Measurements from ENCODE around the gene KRTAP4-16.
"Not testable (repeated sequence)": the region's sequence is repeated elsewhere in the genome, so short reads cannot be mapped to it uniquely, and the experiment has no call there.

KRTAP4-16 gene

DNA sequence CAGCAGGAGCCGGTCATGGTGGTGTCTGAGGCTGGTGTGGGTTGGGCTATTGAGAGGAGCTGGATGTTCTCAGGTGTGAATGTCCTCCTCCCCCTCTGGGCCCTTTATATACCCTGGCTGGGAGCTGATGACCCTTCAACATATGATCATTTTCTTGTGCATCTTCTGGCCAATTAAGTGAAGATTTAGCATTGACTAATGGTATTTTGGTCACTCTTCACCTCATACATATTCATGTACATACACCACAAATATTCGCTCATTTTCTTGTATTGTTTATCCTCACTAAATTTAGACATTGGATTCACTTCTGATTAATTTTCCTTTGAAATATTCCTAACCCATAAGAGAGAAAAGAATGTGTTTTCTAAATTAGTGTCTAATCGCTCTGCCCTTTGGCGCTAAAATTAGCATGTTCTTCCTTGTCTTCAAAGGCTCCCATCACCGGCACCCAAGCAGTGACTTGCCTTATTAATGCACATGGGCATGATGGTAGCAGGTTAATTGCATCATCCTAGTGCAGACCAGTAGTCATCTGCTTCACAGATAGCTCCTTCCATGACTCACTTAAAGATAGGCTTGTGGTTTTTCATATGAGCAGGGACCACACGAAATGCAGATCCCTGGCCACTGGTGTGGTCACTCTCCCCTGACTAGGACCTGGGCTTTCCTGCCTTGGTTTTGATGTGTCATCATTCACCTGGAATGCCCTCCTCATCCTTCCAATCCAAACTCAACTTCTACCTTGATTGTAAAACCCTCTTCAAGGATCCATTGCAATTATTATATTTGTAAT lies 36.0 kb downstream of the KRTAP4-16 start, which contains the start of gene KRTAP2-4:
KRTAP2-4 (minus strand) TSS at position 51 of the 796 bp plus-strand sequence; CDS start at position 17, 34 bp downstream.
- Mint-ChIP-seq H3K4me3 (no peak within 1 kb of the TSS), H3K4me1 (no peaks in the 10 kb centered on the region), H3K36me3 (ENCODE audit: low read depth) (no peaks in the 10 kb centered on the region), H3K27me3 (ENCODE audit: low read depth, poor library complexity) (peaks cover 4% of the 10 kb centered on the region), H3K9me3 (no peaks in the 10 kb centered on the region), H3K27ac (no peak within 1 kb of the TSS)
- DNase-seq, result no peak
- TF ChIP-seq, protein P1, sequence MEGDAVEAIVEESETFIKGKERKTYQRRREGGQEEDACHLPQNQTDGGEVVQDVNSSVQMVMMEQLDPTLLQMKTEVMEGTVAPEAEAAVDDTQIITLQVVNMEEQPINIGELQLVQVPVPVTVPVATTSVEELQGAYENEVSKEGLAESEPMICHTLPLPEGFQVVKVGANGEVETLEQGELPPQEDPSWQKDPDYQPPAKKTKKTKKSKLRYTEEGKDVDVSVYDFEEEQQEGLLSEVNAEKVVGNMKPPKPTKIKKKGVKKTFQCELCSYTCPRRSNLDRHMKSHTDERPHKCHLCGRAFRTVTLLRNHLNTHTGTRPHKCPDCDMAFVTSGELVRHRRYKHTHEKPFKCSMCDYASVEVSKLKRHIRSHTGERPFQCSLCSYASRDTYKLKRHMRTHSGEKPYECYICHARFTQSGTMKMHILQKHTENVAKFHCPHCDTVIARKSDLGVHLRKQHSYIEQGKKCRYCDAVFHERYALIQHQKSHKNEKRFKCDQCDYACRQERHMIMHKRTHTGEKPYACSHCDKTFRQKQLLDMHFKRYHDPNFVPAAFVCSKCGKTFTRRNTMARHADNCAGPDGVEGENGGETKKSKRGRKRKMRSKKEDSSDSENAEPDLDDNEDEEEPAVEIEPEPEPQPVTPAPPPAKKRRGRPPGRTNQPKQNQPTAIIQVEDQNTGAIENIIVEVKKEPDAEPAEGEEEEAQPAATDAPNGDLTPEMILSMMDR (IDR thresholded peaks at IDR 0.05), result no peak

DNA sequence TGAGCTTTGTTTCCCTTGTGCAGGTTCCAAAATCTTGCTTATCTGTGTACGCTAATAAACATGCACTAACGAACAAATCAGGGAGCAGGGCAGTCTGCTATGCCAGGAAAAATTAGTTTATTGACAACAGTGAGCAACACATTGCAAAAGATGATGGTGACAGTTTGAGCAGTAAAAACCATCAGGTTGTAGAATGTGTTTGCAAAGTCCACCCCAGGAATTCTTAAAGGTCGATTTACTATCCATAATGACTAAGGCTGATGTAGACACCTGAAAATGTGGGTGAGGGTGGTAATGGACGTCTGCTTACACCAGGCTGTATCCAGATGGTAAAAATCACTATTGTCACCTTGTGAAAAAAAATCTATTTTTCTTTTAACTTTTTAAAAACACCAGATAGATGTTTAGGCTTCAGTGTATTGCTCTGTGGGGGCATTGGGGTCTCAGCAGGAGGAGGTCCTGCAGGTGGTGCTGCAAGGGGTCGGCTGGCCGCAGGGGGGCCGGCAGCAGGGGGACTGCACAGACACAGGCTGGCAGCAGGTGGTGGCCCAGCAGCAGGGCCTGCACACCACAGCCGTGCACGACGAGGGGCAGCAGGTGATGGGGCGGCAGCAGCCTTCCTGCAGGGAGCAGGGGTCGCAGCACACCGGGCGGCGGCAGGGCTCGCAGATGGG lies 36.9 kb downstream of the KRTAP4-16 start:
- not testable (repeated sequence) for H3K27ac Mint-ChIP-seq; H3K9me3 Mint-ChIP-seq; H3K36me3 Mint-ChIP-seq (ENCODE audit: low read depth); DNase-seq; H3K27me3 Mint-ChIP-seq (ENCODE audit: low read depth, poor library complexity); H3K4me3 Mint-ChIP-seq; H3K4me1 Mint-ChIP-seq

DNA sequence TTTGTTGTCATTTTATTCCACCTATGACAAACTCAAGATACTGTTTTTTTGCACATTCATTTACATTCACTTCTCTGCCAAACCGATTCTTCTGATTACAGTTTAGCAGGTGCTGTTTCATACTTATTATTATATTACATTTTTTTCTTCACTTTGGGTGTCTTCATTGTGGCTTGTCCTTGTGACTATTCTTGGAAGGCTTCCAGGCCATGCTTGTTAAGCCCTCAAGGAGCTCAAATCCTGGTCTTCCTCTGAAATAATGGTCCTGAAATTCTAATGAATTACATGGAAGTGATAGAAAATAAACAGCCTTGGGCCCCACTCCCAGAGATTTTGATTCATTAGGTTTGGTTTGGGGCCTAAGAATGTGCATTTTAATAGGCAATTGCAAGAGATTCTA lies 37.7 kb downstream of the KRTAP4-16 start:
- Mint-ChIP-seq H3K9me3 (no peaks in the 10 kb centered on the region), H3K27me3 (ENCODE audit: low read depth, poor library complexity) (peaks cover 4% of the 10 kb centered on the region), H3K36me3 (ENCODE audit: low read depth) (no peaks in the 10 kb centered on the region), H3K27ac (no peak overlapping the region), H3K4me3 (no peak overlapping the region), H3K4me1 (peaks cover 8% of the 10 kb centered on the region)
- TF ChIP-seq, protein P1 (IDR thresholded peaks at IDR 0.05), result no peak
- no peak for DNase-seq

DNA sequence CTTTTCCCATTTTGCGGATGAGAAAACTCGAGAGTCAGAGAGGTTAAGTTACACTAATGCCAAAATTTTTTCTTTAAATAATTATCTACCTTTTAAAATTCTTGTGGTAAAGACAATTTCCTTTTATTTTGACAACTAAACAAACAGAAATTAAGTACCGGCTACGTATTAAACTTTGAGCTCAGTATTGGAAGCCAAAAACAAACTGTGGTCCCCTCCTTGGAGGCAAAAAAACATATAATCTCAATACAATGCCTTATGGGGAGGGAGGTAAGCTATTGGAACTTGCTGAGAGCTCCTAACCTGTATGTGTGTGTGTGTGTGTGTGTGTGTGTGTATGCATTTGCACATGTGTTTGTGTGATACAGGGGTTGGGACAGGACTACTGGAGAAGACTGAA lies 38.6 kb downstream of the KRTAP4-16 start:
- no peaks in the 10 kb centered on the region for H3K36me3 Mint-ChIP-seq (ENCODE audit: low read depth)
- no peak overlapping the region for H3K27ac Mint-ChIP-seq
- H3K27me3 Mint-ChIP-seq (ENCODE audit: low read depth, poor library complexity), result peaks cover 4% of the 10 kb centered on the region
- no peak overlapping the region for H3K4me3 Mint-ChIP-seq
- H3K9me3 Mint-ChIP-seq, result no peaks in the 10 kb centered on the region
- no peak for DNase-seq
- peaks cover 11% of the 10 kb centered on the region for H3K4me1 Mint-ChIP-seq
- TF ChIP-seq, protein P1 (IDR thresholded peaks at IDR 0.05), result no peak

DNA sequence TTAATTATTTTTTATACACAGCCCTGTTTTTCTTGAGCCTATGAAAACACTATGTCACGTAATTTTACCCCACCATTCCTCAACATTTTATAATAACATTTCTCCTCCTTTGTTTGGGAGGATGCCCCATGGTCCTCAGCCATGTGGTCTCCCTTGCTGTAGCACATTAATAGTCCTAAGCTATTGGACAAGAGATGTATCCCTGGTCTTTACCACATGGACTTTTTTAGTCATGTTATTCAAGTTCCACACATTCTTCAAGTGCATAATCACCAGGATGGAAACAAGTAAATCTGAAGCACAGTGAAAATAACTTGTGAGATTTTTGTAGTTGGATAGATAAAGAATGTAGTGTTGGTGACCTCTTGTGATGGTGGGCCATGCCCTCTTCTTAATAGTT lies 40.0 kb downstream of the KRTAP4-16 start:
- DNase-seq, result no peak
- Mint-ChIP-seq H3K4me3 (no peak overlapping the region), H3K9me3 (peaks cover 4% of the 10 kb centered on the region), H3K4me1 (peaks cover 11% of the 10 kb centered on the region), H3K27ac (no peak overlapping the region), H3K27me3 (ENCODE audit: low read depth, poor library complexity) (peaks cover 4% of the 10 kb centered on the region), H3K36me3 (ENCODE audit: low read depth) (no peaks in the 10 kb centered on the region)
- TF ChIP-seq, protein P1 (IDR thresholded peaks at IDR 0.05), result no peak

DNA sequence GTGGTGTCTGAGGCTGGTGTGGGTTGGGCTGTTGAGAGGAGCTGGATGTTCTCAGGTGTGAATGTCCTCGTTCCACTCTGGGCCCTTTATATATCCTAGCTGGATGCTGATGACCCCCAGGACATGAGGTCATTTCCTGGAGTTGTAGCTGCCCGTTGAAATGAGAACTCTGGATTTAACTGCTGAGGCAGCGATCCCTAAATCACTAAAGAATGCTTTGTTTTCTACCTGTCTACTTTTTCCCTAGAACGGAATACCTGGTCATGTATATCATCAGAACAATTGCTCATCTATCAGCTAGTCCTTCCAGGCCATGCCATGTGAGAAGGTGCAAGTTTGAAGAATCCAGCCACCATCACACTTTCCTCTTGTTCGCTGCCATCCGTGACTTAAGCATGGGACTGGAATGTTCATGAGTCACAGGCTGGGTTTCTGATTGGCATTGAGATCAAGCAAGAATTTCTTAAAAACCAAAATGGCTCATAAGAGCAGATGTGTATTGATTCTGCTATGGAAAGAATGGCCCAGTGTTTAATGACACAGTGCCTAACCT lies 41.9 kb downstream of the KRTAP4-16 start, which contains the start of gene KRTAP2-3:
KRTAP2-3 (minus strand) TSS at position 63 of the 553 bp plus-strand sequence. CDS start 64 bp downstream, outside the sequence.
- TF ChIP-seq, protein P1 (IDR thresholded peaks at IDR 0.05), result no peak
- H3K27ac Mint-ChIP-seq, result peak within 1 kb of the TSS; percentile 18
- no peak within 1 kb of the TSS for H3K4me3 Mint-ChIP-seq
- peaks cover 4% of the 10 kb centered on the region for H3K9me3 Mint-ChIP-seq
- no peaks in the 10 kb centered on the region for H3K36me3 Mint-ChIP-seq (ENCODE audit: low read depth)
- H3K27me3 Mint-ChIP-seq (ENCODE audit: low read depth, poor library complexity), result peaks cover 4% of the 10 kb centered on the region
- H3K4me1 Mint-ChIP-seq, result peaks cover 11% of the 10 kb centered on the region
- DNase-seq, result no peak

DNA sequence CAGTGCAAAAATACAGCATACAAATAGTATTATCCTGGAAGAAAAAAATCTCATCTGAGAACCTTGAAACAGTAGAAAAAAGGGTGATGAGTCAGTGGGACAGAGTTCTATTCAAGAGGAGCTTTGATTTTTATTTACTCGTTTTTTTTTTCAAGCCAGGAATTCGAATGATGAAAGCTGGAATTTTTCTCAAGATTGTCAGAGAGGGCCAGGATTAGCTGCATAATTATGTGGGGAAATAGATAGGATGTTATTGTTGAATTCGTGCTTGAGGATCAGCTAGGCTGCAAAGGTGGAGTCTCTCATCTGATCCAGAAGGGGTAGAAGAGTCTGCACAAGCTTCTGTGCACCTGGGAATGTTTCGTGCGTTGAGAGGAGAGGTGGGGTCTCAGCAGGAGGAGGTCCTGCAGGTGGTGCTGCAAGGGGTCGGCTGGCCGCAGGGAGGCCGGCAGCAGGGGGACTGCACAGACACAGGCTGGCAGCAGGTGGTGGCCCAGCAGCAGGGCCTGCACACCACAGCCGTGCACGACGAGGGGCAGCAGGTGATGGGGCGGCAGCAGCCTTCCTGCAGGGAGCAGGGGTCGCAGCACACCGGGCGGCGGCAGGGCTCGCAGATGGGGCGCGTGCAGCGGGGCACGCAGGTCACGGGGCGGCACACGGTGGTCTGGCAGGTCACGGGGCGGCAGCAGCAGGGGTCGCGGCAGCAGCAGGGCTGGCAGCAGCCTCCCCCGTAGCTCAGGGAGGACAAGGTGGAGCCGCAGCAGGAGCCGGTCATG lies 42.5 kb downstream of the KRTAP4-16 start:
- not testable (repeated sequence) for DNase-seq; H3K9me3 Mint-ChIP-seq; H3K27me3 Mint-ChIP-seq (ENCODE audit: low read depth, poor library complexity); H3K4me3 Mint-ChIP-seq; H3K36me3 Mint-ChIP-seq (ENCODE audit: low read depth)
- Mint-ChIP-seq H3K4me1 (peaks cover 11% of the 10 kb centered on the region), H3K27ac (peak overlapping the region; percentile 10)
